NCI-H345 treated with DMSO at 0.1 percent for 48 hours (cell line): ENCODE measurements around the gene GNB2.
"Not testable (repeated sequence)": the region's sequence is repeated elsewhere in the genome, so short reads cannot be mapped to it uniquely, and the experiment has no call there.

ENCODE experiments used
- DNase-seq: peaks from one replicate; lab custom pipeline; 2025; ENCODE audit not compliant: unreplicated experiment; lab: John Stamatoyannopoulos, UW

The GNB2 gene

DNA sequence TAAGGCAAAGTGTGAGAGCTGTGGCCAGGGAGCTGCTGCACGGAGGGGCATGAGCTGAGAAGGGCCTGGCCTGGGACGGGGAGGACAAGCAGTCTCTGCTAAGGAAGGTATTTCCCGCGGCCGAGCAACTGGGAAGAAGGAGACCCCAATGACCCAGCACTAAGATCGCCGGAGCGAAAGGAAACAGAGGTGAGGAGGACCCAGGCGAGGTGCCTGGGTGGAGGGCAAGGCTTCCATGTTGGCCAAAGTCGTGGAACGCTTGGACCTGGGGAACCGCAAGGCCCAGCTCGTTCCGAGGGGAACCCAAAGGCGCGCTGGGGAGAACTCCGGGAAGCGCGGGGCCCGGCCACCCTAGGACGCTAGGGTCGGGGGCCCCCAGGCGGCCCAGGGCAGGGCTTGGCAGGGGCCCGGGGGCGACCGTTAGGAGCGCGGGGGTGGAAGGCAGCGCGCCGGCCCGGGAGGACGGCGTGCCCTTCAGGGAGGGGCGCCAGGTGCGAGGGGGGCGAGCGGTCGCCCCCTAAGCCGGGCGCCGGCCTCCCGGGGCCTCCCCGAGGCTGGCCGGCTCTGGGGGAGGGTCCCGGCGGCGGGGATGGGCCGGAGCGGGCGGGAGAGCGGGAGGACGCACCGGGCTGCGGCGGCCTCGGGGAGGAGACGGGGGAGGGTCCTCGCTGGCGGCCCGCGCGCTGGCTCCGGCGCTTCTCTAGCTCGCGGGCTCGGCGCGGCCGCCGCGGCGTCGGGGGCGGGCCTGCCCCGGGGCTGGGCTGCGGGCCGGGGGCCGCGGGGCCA, 20.0 kb downstream of the GNB2 start:
- no peak for DNase-seq

DNA sequence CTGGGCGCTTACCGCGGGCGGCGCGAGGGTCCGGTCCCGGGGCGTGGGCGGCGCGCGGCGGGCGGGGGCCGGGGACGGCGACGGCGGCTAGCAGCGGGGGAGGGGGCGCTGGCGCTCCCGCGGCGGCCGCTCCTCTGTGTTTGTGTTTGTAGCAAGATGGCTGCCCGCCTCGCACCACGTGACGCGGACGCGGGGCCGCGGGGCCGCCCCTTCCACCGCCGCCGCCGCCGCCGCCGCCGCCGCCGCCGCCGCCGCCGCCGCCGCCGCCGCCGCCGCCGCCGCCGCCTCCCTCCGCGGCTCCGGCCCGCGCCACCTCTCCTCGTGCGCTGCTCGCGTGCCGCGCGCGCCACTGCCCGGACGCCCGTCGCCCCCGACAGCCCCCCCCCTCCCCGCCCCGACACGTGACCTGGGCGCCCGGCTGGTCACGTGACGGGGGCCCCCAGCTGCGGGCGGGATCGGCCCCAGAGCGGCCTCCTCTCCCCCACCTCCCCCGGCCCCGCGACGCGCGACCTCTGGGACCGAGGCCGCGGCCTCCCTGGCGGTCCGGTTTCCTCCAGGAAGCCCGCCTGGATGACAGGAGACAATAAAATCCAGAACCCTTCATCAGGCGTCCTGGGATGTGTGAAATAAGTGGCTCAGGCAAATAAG, 20.7 kb downstream of the GNB2 start, which contains the start of gene GIGYF1:
TSS of gene GIGYF1 (minus strand) at position 153 of the 648 bp plus-strand sequence. CDS start 6,012 bp downstream, outside the sequence.
- DNase-seq = peak; percentile 14

DNA sequence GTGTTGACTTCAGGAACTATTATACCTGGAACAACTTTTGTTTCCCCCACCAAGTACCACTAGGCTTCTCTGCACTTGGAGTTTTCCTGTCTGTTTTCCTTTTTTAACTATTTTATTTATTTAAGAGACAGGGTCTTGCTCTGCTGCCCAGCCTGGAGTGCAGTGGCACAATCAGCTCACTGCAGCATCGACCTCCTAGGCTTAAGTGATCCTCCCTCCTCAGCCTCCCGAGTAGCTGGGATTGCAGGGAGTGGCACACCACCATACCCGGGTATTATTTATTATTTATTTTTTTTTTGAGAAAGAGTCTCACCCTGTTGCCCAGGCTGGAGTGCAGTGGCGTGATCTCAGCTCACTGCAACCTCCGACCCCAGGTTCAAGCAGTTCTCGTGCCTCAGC, 22.6 kb downstream of the GNB2 start:
- DNase-seq = no peak

DNA sequence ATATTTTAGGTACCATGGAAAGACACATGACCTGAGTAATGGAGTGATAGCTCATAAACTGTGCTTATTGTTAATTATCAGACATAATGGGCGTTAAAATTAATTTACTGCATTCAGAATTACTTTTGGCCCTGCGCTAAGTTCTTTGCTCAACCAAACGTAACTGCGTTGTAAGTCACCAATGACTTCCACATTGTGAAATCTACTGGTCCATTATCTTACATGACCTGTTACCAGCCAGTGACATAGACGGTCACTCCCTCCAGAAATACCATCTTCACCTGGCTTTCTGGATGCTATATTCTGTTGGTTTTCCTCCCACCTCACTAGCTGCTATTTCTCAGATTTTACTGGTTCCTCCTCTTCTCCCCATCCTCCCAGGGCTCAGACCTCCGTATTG, 25.5 kb downstream of the GNB2 start:
- DNase-seq = no peak

DNA sequence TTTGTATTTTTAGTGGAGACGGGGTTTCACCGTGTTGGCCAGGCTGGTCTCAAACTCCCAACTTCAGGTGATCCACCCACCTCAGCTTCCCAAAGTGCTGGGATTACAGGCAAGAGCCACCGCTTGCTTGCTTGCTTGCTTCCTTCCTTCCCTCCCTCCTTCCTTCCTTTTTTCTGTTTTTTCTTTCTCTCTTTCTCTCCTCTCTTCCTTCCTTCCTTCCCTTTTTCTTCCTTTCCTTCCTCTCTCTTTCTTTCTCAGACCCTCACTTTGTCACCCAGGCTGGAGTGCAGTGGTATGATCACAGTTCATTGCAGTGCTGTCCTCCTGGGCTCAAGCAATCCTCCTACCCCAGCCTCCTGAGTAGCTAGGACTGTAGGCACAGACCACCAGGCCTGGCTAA, 27.5 kb downstream of the GNB2 start:
- not testable (repeated sequence) for DNase-seq

DNA sequence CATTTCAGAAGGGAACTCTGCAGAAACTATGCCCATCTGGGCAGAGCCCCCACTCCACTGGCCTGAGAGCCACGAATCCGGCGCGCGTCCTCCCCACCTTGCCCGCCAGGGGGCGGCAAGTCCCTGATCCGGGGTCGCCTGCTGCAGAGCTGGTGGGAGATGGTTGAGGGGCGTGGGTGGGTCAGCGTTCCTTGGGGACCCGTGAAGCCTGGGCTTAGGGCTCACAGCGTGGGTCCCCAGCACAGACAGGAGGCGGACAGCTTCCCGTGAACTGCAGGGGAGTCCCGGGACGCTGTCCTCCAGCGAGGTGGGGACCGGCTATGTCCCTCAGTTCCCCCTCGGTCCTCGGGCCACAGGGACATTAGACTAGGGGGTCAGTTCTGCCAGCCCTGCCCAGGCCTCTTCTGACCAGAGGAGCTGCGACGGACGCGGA, 31.8 kb downstream of the GNB2 start:
- DNase-seq = peak; percentile 33

DNA sequence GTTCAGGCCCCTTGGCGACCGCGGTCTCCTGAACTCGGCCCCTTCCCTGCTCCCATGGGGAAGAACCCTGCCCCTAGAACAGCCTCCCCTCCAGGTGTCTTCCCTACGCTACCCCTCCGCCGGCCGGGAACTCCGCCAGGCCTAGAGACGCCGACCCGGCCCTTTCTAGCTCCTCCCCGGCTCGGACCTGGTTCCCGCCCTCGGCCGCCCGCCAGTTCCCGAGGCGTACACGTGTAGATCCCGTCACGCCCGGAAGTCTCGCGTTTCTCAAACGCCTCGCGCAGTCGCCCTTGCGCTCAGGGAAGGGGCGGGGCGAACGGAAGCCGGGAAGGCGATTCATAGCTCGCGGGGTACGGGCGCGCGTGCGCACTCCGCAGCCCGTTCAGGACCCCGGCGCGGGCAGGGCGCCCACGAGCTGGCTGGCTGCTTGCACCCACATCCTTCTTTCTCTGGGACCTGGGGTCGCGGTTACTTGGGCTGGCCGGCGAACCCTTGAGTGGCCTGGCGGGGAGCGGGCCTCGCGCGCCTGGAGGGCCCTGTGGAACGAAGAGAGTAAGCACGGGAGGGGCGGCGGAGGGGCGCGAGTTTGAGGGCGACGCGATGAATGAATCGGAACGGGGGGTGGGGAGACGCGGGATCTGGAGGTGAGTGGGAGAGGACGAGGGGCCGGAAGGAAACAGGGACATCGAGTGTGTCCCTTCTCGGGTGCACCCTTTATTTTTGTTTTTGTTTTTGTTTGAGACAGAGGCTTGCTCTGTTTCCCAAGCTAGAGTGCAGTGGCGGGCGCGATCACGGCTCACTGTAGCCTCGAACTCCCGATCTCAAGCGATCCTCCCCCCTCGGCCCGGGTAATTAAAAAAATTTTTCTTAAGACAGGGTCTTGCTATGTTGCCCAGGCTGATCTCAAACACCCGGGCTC, 32.5 kb downstream of the GNB2 start, which contains the start of gene POP7:
TSS of gene POP7 (plus strand) at position 369 of the 919 bp plus-strand sequence. CDS start 710 bp downstream, outside the sequence.
- peak; percentile 91 for DNase-seq

DNA sequence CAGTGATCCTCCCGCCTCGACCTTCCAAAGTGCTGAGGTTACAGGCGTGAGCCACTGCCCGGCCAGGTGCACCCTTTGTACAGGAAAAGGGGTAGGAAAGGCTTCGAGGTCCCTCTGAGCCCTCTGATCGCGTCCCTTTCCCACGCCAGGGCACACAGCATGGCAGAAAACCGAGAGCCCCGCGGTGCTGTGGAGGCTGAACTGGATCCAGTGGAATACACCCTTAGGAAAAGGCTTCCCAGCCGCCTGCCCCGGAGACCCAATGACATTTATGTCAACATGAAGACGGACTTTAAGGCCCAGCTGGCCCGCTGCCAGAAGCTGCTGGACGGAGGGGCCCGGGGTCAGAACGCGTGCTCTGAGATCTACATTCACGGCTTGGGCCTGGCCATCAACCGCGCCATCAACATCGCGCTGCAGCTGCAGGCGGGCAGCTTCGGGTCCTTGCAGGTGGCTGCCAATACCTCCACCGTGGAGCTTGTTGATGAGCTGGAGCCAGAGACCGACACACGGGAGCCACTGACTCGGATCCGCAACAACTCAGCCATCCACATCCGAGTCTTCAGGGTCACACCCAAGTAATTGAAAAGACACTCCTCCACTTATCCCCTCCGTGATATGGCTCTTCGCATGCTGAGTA, 33.3 kb downstream of the GNB2 start:
- no peak for DNase-seq

DNA sequence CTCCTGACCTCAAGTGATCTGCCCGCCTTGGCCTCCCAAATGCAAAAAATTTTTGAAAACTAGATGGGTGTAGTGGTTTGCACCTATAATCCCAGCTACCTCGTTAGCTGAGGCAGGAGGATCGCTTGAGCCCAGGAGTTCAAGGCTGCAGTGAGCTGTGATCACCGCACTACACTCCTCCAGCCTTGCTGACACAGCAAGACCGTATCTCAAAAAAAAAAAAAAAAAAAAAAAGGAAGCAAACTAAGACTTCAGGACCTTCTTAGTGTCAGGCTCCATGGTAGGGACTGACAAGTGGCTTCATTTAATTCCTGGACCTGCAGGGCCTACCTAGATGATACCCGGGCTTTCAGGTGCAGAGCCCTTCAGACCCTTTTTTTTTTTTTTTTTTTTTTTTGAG, 34.9 kb downstream of the GNB2 start:
- no peak for DNase-seq

DNA sequence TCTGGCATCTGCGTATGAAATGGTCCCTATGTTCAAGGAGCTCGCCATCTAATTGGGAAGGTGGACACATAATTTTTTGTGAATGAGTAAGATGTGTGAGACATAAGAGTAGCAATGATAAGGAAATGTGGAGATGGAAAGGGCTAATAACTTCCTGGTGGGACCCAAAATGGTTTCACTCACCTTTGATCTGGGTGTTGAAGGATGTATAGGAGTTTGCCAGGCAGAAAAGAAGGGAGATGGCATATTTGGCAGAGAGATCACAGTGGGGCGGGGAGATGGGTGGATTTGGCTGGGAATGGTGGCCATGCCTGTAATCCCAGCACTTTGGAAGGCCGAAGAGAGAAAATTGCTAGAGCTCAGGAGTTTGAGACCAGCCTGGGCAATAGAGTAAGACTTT, 36.9 kb downstream of the GNB2 start:
- DNase-seq = no peak

DNA sequence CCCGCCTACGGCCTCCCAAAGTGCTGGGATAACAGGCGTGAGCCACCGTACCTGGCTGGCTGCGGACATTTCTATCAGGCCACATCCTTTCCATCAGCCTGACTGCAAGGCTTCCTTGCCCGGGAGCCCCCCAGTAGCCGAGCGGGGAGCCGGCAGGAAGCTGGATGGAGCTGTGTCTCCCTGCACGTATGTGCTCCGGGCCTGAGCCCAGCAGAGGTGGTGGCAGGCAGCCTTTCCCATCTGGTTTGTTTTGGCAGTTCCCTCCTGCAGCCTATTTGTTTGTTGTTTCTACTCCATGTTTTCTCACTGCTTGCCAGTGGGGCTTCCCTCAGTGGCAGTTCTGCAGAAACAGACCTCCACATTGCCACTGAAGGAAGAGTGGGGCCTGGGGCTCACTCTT, 37.8 kb downstream of the GNB2 start:
- DNase-seq = no peak

DNA sequence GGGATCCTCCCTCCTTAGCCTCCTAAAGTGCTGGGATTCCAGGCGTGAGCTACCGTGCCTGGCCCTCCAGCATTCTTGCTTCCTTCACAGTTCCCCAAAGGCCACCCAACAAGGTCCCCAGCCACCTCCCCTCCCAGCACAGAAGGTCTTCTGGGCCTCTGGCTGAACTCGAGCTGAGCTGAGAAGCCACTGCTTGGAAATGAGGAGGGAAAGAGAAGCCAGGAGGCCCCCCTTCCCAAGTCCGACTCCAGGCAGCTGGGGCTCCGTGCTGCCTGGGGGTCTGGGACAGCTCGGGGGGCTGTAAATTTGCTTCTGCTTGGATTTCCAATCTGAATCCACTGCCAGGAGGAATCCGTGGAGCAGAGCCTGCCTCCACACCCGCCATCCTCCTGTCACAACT, 41.2 kb downstream of the GNB2 start:
- no peak for DNase-seq

DNA sequence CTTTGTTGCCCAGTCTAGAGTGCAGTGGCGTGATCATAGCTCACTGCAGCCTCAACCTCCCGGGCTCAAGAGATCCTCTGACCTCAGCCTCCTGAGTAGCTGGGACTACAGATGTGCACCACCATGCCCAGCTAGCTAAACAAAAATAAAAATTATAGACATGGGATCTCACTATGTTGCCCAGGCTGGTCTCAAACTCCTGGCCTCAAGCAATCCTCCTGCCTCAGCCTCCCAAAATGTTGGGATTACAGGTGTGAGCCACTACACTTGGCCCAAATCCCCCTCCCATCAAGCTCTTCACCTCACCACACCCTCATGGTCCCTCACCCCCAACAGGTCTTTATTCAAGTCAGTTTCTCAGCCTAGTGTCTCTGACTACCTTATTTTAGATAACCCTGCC, 43.5 kb downstream of the GNB2 start:
- DNase-seq = not testable (repeated sequence)

DNA sequence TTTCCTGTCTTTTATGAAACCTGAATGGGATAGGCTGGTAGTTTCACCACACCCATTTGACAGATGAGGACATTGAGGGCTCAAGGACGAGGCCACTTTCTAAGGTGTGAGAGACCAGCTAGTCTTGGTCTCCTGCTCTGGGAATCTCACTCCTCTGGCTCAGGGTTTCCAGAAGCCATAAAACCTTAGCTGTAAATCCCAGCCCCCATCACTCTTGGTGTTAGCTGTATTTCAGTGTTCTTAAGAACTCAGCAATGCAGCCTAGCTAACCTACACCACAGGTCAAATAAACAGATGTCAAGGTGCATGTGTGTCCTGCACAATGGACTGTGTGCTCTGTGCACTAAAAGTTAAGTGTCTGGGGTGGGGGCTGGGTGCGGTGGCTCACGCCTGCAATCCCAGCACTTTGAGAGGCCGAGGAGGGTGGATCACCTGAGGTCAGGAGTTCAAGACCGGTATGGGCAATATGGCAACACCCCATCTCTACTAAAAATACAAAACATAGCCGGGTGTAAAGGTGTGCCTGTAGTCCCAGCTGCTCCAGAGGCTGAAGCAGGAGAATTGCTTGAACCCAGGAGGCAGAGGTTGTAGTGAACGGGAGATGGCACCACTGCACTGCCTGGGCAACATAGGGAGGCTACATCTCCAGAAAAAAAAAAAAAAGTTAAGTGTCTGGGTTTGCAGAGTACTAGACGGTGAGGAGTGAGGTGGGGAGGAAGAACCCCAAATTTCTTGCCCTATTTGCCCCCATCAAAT, 46.2 kb downstream of the GNB2 start:
- no peak for DNase-seq

DNA sequence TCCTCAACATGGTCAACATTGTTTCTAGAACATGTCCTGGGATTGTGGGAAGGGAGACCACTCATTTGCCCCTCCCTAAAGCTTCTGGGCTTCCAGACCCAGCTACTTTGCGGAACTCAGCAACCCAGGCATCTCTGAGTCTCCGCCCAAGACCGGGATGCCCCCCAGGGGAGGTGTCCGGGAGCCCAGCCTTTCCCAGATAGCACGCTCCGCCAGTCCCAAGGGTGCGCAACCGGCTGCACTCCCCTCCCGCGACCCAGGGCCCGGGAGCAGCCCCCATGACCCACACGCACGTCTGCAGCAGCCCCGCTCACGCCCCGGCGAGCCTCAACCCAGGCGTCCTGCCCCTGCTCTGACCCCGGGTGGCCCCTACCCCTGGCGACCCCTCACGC, 46.7 kb downstream of the GNB2 start, which contains the start of gene EPO:
TSS of gene EPO (plus strand) at position 190 of the 392 bp plus-strand sequence. CDS start 513 bp downstream, outside the sequence.
- DNase-seq = no peak

DNA sequence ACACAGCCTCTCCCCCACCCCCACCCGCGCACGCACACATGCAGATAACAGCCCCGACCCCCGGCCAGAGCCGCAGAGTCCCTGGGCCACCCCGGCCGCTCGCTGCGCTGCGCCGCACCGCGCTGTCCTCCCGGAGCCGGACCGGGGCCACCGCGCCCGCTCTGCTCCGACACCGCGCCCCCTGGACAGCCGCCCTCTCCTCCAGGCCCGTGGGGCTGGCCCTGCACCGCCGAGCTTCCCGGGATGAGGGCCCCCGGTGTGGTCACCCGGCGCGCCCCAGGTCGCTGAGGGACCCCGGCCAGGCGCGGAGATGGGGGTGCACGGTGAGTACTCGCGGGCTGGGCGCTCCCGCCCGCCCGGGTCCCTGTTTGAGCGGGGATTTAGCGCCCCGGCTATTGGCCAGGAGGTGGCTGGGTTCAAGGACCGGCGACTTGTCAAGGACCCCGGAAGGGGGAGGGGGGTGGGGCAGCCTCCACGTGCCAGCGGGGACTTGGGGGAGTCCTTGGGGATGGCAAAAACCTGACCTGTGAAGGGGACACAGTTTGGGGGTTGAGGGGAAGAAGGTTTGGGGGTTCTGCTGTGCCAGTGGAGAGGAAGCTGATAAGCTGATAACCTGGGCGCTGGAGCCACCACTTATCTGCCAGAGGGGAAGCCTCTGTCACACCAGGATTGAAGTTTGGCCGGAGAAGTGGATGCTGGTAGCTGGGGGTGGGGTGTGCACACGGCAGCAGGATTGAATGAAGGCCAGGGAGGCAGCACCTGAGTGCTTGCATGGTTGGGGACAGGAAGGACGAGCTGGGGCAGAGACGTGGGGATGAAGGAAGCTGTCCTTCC, 47.3 kb downstream of the GNB2 start:
- DNase-seq = no peak

DNA sequence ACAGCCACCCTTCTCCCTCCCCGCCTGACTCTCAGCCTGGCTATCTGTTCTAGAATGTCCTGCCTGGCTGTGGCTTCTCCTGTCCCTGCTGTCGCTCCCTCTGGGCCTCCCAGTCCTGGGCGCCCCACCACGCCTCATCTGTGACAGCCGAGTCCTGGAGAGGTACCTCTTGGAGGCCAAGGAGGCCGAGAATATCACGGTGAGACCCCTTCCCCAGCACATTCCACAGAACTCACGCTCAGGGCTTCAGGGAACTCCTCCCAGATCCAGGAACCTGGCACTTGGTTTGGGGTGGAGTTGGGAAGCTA, 47.9 kb downstream of the GNB2 start:
- no peak for DNase-seq

DNA sequence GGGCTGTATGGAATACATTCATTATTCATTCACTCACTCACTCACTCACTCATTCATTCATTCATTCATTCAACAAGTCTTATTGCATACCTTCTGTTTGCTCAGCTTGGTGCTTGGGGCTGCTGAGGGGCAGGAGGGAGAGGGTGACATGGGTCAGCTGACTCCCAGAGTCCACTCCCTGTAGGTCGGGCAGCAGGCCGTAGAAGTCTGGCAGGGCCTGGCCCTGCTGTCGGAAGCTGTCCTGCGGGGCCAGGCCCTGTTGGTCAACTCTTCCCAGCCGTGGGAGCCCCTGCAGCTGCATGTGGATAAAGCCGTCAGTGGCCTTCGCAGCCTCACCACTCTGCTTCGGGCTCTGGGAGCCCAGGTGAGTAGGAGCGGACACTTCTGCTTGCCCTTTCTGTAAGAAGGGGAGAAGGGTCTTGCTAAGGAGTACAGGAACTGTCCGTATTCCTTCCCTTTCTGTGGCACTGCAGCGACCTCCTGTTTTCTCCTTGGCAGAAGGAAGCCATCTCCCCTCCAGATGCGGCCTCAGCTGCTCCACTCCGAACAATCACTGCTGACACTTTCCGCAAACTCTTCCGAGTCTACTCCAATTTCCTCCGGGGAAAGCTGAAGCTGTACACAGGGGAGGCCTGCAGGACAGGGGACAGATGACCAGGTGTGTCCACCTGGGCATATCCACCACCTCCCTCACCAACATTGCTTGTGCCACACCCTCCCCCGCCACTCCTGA, 49.1 kb downstream of the GNB2 start:
- DNase-seq = no peak
